Stimulated activated CD4-positive, alpha-beta T cell treated with anti-CD3 and anti-CD28 coated beads, Interleukin-4, amount 100 ng/mL, for 4 hours (primary cell): ENCODE results near the gene LUZP2.

Source experiments
- DNase-seq, 2 experiments: peaks; one replicate each; pipeline ENCODE4 v3.0.0-alpha.2; 2020

The LUZP2 gene

DNA sequence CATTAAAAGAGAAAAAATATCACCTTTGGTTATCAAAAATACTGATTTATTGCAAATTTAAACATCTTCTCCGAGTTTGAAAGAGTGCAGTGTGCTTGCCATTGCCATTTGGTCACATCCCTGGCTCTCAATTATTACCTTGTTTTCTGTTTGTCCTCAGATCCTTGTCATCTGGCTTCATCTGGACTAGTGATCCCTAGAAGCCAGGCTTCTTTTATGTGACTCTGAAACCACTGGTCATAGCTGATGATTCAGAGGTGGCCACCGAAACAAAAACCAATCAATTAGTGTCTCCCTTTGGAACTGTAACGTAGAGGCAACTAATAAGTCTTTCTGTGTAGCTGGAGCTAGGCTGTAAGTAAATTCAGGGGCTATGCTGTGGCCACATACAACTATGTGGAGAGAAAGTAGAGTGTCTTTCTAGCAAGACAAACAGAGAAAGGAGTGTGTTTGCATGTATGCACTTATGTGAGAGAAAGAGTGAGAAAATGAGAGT is 237.9 kb downstream of the LUZP2 start:
- DNase-seq = no peak

DNA sequence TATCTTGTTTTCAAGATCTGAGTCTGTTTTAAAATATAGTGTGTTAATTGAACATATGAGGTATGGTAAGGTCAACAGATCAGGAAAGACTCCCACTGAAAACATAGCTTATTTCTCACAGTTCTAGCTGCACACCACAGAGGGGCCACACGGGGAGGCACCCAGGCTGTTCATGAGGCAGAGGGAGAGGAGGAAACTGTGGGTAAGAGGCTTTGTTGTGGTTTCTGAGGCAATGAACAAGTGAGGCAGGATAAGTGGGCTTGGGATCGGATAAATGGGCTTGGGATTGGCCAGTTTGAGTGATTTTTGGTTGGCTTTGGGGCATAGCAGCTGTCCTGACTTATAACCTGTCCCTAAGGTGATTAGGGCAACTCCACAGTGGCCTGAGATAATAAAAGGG is 242.1 kb downstream of the LUZP2 start:
- no peak for DNase-seq

DNA sequence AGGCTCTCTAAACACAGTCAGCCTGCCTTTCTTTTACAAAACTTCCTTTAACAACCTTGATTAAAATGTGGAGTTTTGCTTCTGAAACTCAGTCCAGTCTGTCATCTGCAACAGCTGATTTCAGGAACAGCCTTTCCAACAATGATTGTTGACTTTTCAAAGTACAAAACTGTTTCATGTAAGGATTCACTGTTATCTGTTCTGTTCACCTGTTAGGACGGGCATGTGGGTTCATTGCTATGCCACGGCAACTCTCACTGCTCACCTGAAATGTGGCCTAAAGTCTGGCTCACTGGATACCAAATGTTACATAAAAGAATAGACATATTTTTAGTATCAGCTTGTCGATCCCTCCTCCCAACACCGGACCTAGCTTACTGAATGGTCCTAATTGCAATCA is 242.8 kb downstream of the LUZP2 start:
- DNase-seq = no peak

DNA sequence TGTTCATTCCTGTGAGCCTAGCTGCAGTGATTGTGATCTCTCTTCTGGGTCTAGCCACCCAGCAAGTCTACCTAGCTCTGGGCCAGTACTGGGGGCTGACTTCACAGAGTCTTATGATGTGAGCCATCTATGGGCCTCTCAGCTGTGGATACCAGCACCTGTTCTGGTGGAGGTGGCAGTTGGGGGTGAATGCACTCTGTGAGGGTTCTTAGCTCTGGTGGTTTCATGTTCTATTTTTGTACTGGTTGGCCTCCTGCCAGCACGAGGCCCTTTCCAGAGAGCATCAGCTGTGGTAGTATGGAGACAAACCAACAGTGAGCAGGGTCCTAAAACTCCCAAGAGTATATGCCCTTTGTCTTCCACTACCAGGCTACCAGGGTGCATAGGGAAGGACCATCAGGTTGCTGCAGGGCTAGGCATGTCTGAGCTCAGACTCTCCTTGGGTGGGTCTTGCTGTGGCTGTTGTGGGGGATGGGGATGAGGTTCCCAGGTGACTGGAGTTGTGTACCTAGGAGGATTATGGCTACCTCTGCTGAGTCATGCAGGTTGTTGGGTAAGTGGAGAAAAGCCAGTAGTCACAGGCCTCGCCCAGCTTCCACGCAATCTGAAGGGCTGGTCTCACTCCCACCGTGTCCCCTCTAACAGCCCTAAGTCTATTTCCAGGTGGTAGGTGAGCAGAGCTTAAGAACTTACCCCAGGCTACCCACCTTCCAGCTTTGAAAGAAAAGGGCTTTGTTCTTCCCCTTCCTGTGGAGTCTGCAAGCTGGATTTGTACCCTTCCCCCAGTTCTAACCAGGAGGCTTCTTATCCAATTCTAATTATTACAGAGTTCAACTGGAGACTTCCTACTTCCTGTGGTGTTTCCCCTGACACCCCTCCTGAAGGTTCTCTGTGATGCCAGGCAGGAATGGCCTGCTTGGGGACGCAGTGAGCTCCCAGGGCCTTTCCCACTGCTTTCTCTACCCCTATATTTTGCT is 250.7 kb downstream of the LUZP2 start:
- DNase-seq = no peak

DNA sequence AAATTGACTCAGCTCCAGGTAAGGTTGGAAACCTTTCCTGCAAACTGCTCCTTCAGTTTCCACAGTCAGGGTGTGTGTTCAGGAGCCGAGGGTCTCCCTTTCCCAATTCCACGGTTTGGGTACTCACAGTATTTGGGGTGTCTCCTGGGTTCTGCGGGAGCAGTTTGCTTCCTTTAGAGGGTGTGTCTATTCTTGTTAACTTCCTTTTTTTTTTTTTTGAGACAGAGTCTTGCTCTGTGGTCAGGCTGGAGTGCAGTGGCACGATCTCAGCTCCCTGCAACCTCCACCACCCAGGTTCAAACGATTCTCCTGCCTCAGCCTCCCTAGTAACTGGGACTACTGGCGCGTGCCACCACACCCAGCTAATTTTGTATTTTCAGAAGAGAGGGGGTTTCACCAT is 251.4 kb downstream of the LUZP2 start:
- no peak for DNase-seq

DNA sequence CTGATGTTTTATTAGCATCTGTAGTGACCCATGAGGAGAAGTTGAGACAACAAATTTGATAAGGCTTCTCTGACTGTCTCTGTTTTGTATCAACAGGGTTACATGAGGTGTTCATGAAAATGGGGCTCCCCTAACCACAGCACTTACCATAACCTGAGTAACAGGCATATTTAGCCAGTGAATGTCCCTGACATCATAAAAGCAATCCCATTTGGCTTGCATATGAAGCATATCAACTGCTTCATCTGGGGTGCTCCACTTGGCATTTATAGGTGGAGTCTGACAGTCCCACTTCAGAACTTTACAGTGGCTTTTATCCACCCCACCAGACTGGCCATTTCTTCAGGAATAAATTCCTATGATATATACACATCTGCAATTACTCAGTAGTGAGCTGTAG is 257.6 kb downstream of the LUZP2 start:
- no peak for DNase-seq

DNA sequence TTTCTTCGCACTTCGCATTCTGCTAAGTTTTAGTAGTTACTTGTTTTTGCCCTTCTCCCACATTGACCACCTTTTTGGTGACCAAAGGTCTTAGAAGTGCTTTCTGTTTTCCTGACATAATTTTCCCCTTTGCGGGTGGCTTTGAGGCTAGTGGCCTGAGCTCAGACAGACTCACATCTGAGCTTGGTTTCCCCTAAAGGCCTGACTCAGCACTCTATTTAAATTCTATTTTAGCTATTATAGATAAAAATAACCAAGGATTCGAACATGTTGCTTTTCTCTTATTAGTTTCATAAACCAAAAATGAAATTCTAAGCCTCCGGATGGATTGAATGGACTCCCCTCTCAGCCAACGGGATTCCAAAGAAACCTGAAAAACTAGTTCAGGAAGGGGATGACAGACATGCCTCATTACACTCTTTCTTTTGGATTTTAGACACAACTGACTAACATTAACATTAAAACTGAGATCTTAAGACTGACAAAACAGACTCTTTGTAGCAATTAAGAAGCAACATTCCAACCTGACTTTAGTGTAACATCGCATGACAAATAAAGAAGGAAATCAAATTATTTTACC is 258.5 kb downstream of the LUZP2 start:
- no peak for DNase-seq

DNA sequence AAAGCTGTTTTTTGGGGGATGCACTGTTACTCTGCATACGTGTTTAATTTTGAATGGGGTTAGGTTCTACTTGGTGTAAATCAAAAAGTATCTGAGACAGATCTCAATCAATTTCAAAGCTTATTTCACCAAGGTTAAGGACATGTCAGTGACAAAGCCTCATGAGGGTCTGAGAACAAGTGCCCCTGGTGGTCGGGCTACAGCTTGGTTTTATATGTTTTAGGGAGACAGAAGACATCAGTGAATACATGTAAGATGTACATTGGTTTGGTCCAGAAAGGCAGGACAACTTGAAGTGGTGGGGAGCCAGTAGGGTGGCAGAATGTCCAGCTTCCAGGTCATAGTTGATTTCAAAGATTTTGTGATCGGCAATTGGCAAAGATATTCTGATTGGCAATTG is 262.9 kb downstream of the LUZP2 start:
- no peak for DNase-seq

DNA sequence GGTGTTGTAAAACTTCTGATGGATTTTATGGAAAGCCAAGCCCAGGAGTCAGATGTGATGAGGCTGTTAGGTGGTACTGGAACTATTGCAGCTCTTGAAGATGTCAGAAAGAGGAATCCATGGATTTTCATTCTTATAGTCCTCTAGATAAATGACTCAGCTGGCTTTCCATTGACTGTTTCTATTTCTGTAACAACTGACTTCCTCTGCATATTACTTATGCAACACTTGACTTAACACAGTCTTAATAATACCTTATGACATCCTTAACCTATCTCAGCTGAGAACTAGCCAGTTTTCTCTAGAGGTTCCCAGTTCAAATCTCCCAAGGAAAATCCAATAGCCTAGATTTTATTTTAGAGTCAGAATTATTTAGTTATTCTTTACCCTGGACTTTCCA is 263.8 kb downstream of the LUZP2 start:
- DNase-seq = no peak

DNA sequence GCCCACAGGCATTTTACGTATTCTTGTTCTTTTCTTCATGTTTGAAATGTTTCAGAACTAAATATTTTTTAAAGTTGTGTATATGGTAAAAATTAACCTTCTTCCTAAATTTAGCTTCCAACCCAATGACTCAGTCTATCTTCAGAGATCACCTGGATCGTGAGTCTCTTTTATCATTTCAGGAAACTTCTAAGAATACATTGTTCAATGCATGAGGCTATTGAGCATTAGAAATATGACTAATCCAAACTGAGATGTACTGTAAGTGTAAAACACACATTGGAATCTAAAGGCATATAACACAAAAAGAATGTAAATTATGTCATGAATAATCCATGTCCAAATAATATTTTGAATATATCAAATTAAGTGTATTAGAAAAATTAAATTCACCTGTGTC is 265.2 kb downstream of the LUZP2 start:
- DNase-seq = no peak

DNA sequence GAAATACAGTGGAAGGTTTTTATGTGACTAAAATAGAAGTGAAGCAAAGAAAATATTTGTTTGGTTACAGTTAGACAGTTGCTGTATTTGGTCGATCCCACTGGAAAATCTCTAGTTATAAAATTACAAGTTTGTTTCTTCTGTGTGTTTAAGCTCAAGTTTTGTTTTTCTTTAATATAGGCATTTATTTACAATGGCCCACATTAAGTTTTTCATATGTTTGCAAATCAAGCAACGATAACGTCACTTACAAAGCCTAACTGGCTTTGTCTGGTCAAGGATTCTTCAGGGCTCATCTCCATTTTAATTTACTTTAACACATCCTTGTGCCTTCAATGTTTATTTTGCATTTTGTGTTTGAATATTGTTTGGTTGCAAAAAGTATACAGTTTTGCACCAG is 270.6 kb downstream of the LUZP2 start:
- DNase-seq = no peak

DNA sequence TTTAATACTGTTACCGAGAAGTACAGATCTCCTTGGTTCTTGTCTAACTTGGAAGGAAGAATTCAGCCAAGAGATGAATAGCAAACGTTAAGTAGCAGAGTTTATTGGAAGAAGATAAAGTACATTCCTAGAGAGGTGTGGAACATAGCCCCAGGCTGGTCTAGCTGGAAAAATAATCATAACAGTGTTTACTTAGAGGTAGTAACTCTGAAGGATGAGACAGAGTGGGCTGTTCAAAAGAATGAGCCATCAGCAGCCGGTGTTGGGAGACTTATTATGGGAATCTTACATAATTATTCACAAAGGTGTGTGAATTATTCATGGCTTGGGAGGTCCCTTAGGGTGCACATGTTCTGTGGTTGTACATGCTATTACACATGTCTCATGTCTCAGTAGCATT is 276.5 kb downstream of the LUZP2 start:
- DNase-seq = no peak

DNA sequence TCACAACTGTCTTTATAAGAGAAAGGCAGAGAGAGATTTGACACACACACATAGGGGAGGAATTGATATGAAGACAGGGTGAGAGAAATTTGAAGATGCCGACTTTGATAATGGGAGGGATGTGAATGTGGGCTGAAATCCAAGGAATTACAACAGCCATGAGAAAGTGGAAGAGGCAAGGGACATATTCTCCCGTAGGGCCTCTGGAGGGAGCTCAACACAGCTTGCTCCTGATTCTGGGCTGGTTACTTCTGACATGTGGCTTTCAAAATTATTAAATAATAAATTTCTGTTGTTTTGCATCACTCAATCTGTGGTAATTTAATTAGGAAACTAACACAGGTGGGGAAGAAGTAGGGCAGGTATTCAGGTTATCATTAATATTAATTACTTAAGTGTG is 282.9 kb downstream of the LUZP2 start:
- no peak for DNase-seq

DNA sequence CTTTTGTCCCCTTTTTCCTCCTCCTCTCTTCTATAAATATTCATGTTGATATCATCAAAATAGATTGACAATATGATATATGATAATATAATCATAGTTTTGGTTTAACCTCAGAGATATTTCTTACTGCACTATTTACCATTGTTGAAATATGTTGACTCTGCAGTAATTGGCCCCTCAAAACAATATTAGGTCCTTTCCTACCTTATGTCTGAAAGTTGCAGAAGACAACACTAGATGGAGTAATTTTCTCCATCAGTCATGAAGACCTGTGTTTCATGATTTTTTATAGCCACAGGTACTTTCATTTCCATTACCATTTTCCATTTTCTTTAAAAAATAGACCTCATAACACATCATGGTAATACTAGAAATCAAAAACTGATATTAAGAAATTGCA is 284.4 kb downstream of the LUZP2 start:
- no peak for DNase-seq

DNA sequence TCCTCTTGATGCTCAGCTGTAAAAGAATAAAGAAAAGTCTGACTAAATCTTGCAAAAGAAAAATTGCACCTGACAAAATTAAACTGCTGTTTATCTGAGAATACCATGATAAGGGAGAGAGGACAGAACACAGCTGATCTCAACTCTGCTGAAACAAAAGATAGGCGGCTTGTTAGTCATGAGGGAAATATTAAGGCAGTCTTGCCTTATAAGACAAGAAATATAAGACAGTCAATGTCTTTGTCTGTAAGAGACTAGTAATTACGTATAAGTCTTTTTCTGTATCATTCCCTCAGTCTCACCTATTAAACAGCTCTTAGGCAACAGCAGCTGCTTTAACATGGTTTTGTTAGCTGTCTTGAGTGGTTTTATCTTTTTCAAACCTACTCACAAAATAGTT is 296.6 kb downstream of the LUZP2 start:
- DNase-seq = no peak

DNA sequence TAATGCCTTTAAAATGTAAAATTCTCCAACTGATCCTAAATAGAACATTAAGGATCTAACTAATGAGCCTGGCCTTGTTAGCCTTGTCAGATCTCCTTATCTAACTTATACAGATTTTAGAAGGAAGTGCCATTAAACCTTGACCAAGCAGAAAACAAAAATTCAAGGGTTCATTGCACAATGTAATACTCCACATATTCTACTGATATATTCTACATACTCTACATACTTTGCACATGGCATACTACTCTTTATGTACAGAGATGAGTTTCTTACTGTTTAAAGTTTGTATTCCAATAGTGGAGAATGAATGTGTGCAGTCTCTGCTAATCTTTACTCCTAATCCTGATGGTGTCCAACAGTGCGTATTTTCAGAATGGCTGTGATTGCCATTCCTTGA is 297.2 kb downstream of the LUZP2 start:
- no peak for DNase-seq

DNA sequence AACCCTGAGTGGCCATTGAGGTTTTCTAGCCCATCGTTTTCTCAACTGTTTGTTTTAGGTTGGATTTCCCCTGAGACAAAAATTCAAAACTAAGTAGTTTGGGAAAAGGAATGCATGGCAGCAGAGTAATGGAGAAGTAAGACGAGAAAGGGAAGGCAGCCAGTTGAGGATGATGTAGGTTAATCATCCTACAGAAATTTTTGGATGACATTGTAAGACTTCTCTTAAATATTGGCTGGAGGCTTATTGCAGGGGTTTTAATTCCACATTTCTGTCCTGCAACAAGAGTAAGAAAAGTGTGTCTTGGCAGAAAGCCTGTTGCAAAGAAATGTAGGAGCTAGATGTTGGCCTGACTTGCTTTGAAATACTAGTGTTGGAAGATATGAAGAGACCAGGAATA is 308.8 kb downstream of the LUZP2 start:
- no peak for DNase-seq

DNA sequence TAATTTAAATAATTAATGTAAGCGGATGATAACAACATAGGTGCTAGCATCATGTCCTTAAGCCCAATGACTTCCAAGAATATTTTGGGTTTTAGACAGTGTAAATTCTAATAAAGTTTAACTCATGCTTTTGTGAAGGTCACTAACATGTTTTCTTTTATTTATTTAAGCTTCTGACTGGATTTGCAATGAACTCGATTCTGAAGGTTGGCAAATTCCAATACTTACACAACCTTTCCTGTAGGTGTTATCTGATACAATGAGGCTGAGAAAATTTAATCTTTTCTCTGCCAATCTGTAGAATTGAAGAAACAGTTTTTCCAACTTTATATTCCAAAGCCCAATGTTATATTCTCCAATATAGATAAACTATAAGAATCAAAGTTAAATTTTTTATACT is 311.3 kb downstream of the LUZP2 start:
- no peak for DNase-seq

DNA sequence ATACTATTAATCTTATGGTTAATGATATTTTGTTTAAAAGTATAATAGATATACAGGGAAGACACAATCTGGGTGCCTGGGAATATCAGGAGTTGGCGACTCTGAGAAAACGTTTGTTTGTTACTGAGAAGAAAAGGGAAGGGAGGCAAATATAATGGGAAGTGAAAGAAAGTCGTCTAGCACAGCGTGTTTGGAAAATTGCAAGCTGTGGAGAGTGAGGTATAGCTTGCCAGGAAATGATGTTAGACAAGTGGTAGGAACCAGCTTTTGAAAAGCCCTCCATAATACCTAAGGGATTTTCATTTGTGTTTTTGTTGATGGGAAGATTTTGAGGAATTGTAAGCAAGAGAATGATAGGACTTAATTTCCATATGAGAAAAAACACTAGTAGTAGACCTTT is 322.2 kb downstream of the LUZP2 start:
- DNase-seq = no peak

DNA sequence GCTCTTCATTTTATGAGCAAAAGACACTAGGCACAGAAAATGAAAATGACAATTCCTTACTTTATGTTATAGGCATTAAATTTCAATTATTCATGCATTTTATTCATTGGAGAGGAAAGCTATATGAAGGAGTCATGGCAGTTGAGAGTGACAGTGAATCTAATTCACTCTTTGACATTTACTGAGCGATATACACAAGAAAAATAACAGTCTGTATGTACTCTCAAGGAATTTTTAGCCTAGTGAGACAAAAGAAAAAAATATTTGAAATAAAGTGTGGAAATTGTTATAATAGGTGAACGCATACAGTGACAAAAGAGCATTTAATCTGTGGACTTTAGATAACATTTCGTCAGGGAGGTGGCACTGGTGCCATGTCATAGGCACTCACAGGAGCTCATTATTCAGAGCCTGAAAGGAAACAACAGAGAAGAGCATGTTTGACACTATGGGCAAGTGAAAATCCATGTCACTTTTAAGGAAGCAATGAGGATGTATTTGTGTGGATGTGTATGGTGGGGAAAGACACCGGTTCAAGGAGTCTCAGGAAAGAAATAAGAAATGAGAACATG is 323.1 kb downstream of the LUZP2 start:
- DNase-seq = no peak

DNA sequence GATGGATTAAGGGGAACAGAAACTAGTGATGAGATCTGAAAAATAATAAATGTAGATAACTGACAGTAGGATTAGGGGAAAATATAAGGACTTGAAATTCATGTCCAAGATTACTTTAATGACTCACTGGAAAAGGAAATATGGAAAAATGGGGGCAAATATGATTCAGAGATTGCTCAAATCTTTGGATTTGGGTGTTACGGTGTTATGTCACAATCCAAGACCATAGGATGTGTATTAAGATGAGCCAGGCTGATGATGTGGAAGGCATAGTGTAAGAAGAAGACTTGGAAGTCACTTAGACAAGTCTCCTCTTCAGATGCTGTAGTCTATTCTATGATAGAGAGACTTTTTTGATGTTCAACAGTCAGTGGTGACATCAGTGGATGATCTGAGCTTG is 323.7 kb downstream of the LUZP2 start:
- DNase-seq = no peak

DNA sequence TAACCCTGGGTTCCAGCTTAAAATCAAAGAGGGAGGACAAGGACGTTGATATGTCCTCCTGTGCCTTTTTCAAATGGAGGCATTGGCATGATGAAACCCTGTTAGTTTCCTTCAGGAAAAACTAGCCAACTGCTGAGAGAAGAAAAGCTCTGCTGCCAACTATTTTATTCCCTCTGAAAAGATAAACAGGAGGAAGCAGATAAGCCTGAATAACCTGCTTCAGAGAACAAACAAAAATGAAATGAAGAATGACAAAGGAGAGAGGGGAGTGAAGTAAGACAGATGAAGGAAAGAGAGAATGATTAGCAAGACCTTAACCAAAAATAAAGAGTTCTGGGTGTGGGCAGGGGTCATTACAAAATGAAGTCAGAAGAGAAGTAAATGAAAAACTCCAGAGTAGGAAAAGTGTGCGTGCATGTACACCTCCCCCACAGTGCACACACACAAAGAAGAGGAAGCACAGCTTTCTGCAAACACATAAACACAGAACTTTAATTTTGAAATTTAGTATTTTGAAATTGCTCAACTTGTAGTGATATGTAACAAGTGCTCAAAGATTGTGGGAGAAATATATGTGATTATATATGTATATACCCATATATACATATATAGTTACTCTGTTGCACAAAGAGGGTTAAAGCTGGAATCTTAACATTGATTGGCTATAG is 332.2 kb downstream of the LUZP2 start:
- DNase-seq = no peak

DNA sequence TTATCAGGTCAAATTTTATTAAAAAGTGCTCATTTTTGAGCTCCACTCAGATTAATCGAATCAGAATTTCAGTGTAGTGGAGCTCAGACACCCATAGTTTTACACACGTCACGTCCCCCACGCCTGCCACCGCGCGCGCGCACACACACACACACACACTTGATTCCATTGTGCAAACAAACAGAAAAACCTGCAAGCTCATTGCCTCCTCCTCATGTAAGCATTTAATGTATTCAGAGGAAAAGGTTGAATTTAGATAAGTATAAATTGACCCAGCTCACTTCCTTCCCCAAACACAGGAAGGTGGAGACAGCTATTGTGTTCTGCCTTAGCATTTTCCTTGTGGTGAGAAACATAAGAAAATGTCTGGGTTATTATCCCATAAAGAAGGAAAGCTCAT is 336.7 kb downstream of the LUZP2 start:
- DNase-seq = no peak

DNA sequence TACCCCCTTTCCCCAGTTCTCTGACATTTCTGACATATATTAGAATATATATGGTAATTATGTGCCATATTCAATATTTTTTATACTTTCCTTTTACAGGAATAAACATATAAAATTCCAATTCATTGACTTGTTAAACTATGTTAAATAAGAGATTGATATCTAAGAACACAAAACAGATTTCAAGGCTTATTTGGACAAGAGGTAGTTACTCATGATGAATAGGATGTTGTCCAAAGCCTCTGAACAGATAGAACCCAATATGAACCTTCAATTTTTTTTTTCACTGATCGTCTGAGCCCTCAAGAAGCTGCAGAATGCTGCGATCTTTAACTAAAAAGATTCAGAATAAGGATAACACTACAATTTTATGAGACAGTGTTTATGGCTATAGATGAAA is 340.3 kb downstream of the LUZP2 start:
- DNase-seq = no peak
